Smooth muscle cell (in vitro differentiated cells): ENCODE results near the gene TIE1. TPM values are rescaled to one million over a fixed set of nuclear protein-coding genes. Genes with fewer than 3 reads are reported as not detected.

Experiments used
- DNase-seq: peaks from one replicate; lab custom pipeline; 2025; ENCODE audit not compliant: unreplicated experiment; lab: John Stamatoyannopoulos, UW
- H2AFZ ChIP-seq: fragments of 200-600 bp; sonication (generic); 2 replicates; pipeline ENCODE4 v1.6.0; 2016; ENCODE audit warnings: antibody characterized with exemption, low read depth, mild to moderate bottlenecking
- H3F3A ChIP-seq: fragments of 200-600 bp; sonication (generic); 2 replicates; pipeline ENCODE4 v1.6.0; 2017; ENCODE audit warnings: antibody characterized with exemption, low read depth
- H3K27ac ChIP-seq: fragments of 200-600 bp; sonication (generic); 2 replicates; pipeline ENCODE4 v1.5.1; 2016; ENCODE audit warnings: low read depth, mild to moderate bottlenecking
- H3K27me3 ChIP-seq: fragments of 200-600 bp; sonication (generic); 2 replicates; pipeline ENCODE4 v1.6.1; 2016; ENCODE audit warnings: low read depth, mild to moderate bottlenecking
- H3K36me3 ChIP-seq: fragments of 200-600 bp; sonication (generic); 2 replicates; pipeline ENCODE4 v1.5.1; 2016; ENCODE audit warnings: low read depth
- H3K4me1 ChIP-seq: fragments of 200-600 bp; sonication (generic); 2 replicates; pipeline ENCODE4 v1.5.1; 2016; ENCODE audit warnings: low read depth
- H3K4me2 ChIP-seq: fragments of 200-600 bp; sonication (generic); 2 replicates; pipeline ENCODE4 v1.6.0; 2016; ENCODE audit warnings: mild to moderate bottlenecking
- H3K4me3 ChIP-seq: fragments of 200-600 bp; sonication (generic); 2 replicates; pipeline ENCODE4 v1.5.1; 2016; ENCODE audit warnings: mild to moderate bottlenecking
- H3K79me2 ChIP-seq: fragments of 200-600 bp; sonication (generic); 2 replicates; pipeline ENCODE4 v1.6.0; 2016; ENCODE audit warnings: low read depth, mild to moderate bottlenecking
- H3K9ac ChIP-seq: fragments of 200-600 bp; sonication (generic); 2 replicates; pipeline ENCODE4 v1.6.0; 2016; ENCODE audit warnings: low read depth
- H3K9me3 ChIP-seq: fragments of 200-600 bp; sonication (generic); replicated peaks from 2 replicates; pipeline ENCODE4 v1.5.1; 2016; ENCODE audit warnings: low read depth
- H4K20me1 ChIP-seq: fragments of 200-600 bp; sonication (generic); 2 replicates; pipeline ENCODE4 v1.6.0; 2016; ENCODE audit warnings: low read depth
- WGBS: methylation state at CpG from one replicate; pipeline ENCODE4 v1.1.7; 2016; ENCODE audit warnings: low lambda C conversion rate; 5-methylcytosine and 5-hydroxymethylcytosine counted together
- polyA plus RNA-seq: library from polyadenylated mRNA; unstranded; fragments of >200 nt; fragmentation: Nextera tagmentation; extraction: Ambion mirVana; gene quantifications from 2 replicates; pipeline ENCODE4 v1.2.1, GENCODE V29; 2016
- total RNA-seq: library from RNA; depleted of rRNA; stranded (reverse); fragments of >200 nt; gene quantifications from 2 replicates; pipeline ENCODE4 v1.2.3, GENCODE V29; 2014
- TF ChIP-seq, protein P1 (sequence below): fragments of 200-600 bp; sonication (generic); IDR thresholded peaks from 2 replicates; pipeline ENCODE4 v1.5.1; 2017; ENCODE audit warnings: borderline replicate concordance, mild to moderate bottlenecking, antibody characterized with exemption; ENCODE audit not compliant: insufficient read depth, poor library complexity, severe bottlenecking

The TIE1 gene
- total and polyA plus RNA-seq, 2 experiments from 2014 or later, result 0.18 to 0.73 TPM

DNA sequence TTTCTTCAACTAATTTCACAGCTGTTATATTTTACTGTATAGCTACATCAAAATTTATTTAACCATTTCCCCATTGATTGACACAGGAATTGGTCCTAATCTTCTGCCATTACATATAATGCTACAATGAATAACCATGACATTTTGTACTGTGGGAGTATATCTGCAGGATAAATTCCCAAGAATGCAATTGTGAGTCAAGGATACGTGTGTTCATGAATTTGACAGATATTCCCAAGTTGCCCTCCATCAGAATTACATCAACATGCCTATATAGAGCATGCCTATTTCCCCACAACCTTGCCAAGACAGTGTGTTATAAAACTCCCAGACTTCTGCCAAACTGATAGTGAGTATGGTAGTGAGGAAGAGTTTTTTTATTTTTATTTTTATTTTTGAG is 2.7 kb upstream of the TIE1 start:
- Histone ChIP-seq H2AFZ (no peak overlapping the region), H3K4me2 (no peak overlapping the region), H3K27ac (no peak overlapping the region), H3K79me2 (no peaks in the 10 kb centered on the region), H3K36me3 (no peaks in the 10 kb centered on the region), H3K9ac (no peak overlapping the region), H3K9me3 (no peaks in the 10 kb centered on the region), H3K4me3 (no peak overlapping the region), H3K27me3 (no peaks in the 10 kb centered on the region), H4K20me1 (no peaks in the 10 kb centered on the region), H3K4me1 (peaks cover 23% of the 10 kb centered on the region), H3F3A (no peaks in the 10 kb centered on the region)
- 96% methylated on average over 1 of the region's 1 CpG for WGBS
- TF ChIP-seq, protein P1, sequence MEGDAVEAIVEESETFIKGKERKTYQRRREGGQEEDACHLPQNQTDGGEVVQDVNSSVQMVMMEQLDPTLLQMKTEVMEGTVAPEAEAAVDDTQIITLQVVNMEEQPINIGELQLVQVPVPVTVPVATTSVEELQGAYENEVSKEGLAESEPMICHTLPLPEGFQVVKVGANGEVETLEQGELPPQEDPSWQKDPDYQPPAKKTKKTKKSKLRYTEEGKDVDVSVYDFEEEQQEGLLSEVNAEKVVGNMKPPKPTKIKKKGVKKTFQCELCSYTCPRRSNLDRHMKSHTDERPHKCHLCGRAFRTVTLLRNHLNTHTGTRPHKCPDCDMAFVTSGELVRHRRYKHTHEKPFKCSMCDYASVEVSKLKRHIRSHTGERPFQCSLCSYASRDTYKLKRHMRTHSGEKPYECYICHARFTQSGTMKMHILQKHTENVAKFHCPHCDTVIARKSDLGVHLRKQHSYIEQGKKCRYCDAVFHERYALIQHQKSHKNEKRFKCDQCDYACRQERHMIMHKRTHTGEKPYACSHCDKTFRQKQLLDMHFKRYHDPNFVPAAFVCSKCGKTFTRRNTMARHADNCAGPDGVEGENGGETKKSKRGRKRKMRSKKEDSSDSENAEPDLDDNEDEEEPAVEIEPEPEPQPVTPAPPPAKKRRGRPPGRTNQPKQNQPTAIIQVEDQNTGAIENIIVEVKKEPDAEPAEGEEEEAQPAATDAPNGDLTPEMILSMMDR, result no peak
- no peak for DNase-seq

DNA sequence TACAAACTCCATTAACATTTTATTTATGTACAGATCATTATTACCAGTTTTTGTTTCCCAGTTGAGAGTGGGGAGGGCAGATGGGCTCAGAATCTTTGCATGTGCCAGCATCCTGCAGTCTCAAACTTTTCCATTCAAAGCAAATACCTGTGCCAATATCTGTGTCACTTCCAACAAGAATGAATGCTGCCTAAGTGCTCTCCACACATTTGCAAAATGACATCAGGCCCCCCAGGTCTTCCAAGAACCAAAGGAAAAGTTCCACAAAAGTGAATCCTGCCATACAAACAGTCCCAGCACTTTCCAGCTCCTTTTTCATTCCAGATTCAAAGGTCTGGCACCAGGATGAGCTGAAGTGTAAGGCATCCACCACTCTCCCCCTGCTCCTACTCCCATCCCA is 1.7 kb upstream of the TIE1 start:
- Histone ChIP-seq H2AFZ (no peak overlapping the region), H3K9me3 (no peaks in the 10 kb centered on the region), H3K27me3 (no peaks in the 10 kb centered on the region), H3K9ac (no peak overlapping the region), H3F3A (no peaks in the 10 kb centered on the region), H3K36me3 (no peaks in the 10 kb centered on the region), H3K4me1 (peaks cover 23% of the 10 kb centered on the region), H3K79me2 (no peaks in the 10 kb centered on the region), H3K27ac (no peak overlapping the region), H3K4me2 (no peak overlapping the region), H4K20me1 (no peaks in the 10 kb centered on the region), H3K4me3 (no peak overlapping the region)
- DNase-seq, result no peak
- TF ChIP-seq, protein P1, result no peak

DNA sequence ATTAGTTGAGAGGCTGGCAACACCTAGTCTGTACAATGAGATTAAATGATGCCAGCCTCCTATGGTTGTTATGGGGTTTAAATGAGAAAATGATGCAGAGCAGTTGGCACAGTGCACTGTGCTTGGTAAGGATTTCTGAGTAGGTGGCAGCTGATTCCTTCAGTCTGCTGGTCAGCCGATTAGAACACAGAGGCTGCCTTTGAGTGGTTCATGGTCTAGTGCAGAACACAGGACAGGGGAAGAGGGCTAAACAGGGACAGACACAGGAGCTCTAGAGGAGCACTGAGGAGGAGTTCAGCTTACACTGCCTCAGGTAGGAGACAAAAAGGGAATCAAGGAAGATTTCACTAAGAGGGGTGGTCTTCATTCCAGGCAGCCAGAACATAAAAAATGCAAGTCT is 1.4 kb downstream of the TIE1 start:
- WGBS, result 64% methylated on average over 1 of the region's 1 CpG
- Histone ChIP-seq H2AFZ (no peak overlapping the region), H3K79me2 (no peaks in the 10 kb centered on the region), H3K4me3 (no peak overlapping the region), H3F3A (no peaks in the 10 kb centered on the region), H3K27ac (no peak overlapping the region), H4K20me1 (no peaks in the 10 kb centered on the region), H3K4me2 (no peak overlapping the region), H3K4me1 (no peaks in the 10 kb centered on the region), H3K9ac (no peak overlapping the region), H3K27me3 (no peaks in the 10 kb centered on the region), H3K9me3 (no peaks in the 10 kb centered on the region), H3K36me3 (no peaks in the 10 kb centered on the region)
- TF ChIP-seq, protein P1, result no peak
- no peak for DNase-seq

DNA sequence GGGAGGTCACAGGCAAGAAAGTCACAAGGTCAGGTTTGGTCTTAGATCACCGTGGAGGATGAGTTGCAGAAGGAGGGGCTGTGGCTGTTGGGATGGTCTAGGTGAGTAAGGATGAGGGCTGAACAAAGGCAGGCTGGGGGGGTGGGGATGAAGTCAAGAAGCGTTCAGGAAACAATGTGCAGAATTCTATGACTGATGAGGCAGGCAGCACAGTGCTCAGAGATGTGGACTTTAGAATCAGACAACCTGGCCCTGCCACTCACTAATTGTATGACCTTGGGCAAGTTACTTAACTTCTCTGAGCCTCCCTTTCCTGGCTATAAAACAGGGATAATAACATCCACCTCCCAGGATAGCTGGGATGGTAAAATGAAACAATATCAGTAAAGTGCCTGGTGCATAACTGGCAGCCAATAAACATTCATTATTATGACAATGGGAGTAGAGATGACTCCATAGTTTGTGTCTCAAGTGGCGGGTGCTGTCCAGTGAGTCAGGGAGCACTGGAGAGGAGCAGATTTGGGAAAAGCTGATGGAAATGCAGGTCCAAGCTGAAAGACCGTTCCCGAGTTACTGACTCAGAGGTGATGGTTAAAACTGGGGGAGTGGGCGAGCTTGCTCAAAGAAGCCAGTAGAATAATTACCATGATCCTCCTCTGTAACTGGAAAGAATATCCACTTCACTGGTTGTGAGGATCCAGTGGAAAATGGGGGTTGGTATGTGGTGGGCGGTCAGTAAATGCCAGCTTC is 2.1 kb downstream of the TIE1 start:
- Histone ChIP-seq H4K20me1 (no peaks in the 10 kb centered on the region), H3K4me2 (no peak overlapping the region), H3K4me3 (no peak overlapping the region), H3F3A (no peaks in the 10 kb centered on the region), H3K27ac (no peak overlapping the region), H3K4me1 (no peaks in the 10 kb centered on the region), H2AFZ (no peak overlapping the region), H3K36me3 (no peaks in the 10 kb centered on the region), H3K27me3 (no peaks in the 10 kb centered on the region), H3K9ac (no peak overlapping the region), H3K9me3 (no peaks in the 10 kb centered on the region), H3K79me2 (no peaks in the 10 kb centered on the region)
- WGBS, result 48% methylated on average over 7 of the region's 7 CpGs
- DNase-seq, result no peak
- TF ChIP-seq, protein P1, result no peak
